HCEC 1CT (cell line): ENCODE measurements around the gene TLR3.
"Not testable (repeated sequence)": the region's sequence is repeated elsewhere in the genome, so short reads cannot be mapped to it uniquely, and the experiment has no call there.

Experiments used
- DNase-seq: peaks from one replicate; pipeline ENCODE4 v3.0.0-alpha.2; 2017

The TLR3 gene

GRCh38 chr4:186050135-186050534, 18.8 kb upstream of the TLR3 start:
- DNase-seq, result not testable (repeated sequence)

DNA sequence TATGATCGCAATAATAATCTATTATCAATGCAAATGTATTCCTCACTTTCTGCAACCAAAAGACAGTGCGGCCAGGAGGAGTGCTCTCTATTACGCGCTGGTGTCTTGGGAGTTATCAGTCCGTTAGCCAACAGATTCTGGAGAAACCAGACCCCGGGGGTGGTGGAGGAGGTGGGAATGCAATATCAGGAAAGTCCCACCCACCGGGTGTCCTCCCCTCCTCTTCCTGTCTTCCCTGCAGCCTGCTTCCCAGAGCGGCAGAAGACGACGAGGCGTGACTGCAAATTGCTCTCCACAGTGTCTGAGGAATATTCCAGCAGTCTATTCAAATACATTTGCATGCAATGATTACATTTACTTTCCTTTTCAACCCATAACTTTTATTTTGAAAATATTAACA, 17.9 kb upstream of the TLR3 start:
- no peak for DNase-seq

GRCh38 chr4:186058253-186058979, 10.5 kb upstream of the TLR3 start:
- no peak for DNase-seq

DNA sequence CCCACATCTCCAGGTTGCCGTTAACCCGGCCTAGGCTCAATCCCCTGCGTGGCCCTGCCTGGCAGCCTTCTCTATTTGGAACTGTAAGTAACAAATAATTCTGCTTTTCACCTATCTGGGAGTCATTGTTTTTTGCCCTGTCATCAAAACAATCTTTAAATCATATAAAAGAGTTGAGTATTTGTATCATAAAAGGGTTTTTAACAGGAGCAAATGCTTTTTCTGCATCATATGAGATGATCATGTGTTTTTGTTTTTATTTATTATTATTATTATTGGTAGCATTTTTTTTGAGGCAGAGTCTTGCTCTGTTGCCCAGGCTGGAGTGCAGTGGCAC, 10.0 kb upstream of the TLR3 start:
- no peak for DNase-seq

DNA sequence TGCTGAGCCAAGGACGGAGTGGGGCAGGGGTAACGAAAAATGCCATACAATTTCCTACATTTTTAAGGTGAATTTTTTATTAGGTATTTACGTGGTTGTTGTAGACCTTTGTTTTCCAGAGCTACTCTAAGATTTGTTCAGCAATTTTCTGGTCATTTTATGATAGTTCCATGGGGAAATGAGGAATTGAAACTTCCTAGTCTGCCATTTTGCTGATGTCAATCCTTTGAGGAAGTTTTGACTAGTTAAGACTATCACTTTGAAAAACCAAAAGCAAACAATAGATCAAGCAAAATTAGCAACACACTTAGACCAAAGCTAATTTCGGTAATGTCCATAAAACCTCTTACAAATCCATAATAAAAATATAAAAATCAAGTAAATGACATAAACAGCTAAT, 7.0 kb upstream of the TLR3 start:
- no peak for DNase-seq

DNA sequence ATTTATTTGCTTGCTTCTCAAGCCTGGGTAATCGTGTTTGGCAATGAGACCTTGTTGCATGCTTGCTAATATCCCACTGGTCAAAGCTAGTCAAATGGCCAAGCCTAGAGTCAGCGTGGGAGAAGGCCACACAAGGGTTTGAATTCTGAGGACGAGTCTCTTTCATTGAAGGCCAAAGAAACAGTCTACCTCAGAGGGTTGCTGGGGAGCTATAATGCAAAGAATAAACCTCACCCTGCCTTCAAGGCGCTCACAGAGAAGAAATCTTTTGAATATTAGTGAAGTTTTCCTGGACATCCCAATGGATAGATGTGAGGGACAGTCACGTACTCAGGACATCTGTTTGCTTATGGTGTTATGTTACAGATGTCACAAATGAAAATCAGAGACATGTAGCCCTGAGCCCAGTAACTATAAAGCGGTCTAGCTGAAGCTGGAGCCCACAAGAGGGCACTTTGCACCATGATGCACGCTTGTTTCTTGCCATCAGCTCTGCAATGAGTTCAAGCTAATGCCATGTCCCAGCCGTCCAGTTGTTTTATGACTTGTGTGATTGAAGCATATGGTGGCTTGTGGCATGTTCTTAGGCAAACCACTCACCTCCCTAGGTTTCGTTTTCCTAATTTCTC, 1.1 kb upstream of the TLR3 start:
- peak; percentile 34 for DNase-seq

GRCh38 chr4:186069729-186070128, 773 bp downstream of the TLR3 start:
- DNase-seq, result no peak

GRCh38 chr4:186072516-186072915, 3.6 kb downstream of the TLR3 start:
- no peak for DNase-seq

DNA sequence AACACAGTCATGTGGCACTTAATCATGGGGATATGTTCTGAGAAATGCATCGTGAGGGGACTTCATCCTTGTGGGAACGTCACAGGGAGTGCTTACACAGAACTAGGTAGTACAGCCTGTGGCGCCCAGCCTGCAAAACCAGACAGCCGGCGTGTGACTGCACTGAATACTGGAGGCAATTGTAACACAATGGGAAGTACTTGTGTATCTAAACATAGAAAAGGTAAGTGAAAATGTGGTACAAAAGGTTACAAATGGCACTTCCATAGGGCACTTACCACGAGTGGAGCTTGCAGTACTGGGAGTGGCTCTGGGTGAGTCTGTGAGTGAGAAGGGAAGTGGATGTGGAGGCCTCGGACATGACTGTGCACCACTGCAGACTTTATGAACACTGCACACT, 5.2 kb downstream of the TLR3 start:
- no peak for DNase-seq

DNA sequence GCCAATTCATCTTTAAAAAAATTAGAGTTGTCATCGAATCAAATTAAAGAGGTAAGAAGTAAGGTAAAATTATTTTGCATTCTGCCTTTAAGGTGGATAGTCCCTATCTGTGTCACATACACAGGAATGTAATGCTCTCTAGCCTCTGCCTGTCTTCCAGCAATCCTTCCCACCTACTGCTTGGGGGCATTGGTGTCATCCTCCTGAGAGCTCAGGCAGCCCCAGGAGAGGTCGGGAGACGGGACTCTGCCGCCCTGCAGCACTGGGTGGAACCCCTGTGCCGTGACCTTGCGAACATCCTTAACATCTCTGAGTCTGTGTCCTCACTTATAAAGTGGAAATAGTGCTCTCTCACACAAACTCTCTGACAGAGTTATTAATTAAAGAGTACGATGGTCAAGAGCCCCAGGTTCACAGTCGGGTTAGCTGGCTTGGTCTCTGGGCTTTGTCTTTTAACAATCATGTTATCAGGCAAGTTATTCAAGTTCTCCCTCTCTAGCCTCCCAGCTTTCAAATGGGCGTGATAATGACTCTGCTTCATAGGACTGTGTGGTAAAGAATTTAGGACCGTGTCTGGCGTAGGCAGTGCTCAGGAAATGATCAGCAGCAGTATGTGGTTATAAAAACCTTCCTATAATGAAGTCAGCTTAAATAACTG, 10.2 kb downstream of the TLR3 start:
- DNase-seq, result no peak

DNA sequence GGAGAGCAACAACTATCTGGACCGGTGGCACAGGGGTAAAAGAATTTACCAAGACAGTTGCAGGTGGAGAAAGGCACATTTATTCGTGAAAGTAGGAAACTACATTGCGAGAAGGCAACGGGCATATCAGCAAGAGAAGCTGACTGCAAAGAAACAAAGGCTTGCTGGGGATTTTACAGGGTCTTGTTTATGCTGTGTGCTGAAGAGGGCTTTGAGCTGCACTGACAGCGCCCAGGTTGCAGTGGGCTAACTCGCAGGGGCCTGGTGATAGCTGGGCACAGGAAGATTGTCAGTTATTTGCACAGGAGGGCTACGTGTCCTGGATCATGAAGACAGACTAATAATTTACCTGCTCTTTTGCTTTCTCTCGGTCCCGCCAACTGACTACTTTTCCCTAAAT, 10.7 kb downstream of the TLR3 start:
- DNase-seq, result no peak

GRCh38 chr4:186081202-186081807, 12.3 kb downstream of the TLR3 start:
- no peak for DNase-seq

DNA sequence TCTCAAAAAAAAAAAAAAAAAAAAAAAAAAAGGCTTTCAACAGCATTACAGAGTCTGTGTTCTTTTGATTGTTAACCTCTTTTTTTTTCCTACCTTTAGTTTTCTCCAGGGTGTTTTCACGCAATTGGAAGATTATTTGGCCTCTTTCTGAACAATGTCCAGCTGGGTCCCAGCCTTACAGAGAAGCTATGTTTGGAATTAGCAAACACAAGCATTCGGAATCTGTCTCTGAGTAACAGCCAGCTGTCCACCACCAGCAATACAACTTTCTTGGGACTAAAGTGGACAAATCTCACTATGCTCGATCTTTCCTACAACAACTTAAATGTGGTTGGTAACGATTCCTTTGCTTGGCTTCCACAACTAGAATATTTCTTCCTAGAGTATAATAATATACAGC, 13.3 kb downstream of the TLR3 start:
- no peak for DNase-seq

DNA sequence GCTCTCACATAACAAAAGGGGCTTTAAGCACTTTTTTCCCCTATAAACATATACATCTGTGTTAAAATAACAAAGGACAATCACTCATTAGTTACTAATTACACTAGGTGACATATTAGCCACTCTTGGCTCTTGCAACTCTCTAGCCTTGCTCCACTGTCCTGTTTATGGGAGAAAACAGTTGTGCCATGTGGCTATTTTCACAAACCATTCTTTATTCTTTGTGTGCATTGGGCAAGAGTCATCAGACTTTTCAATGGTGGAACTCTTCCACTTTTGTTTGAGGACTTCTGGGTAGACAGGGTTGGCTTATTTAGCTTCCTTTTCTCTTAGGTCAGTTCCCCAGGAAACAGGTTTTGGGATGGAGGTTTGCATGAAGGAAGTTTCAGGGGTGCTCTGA, 19.6 kb downstream of the TLR3 start:
- no peak for DNase-seq

DNA sequence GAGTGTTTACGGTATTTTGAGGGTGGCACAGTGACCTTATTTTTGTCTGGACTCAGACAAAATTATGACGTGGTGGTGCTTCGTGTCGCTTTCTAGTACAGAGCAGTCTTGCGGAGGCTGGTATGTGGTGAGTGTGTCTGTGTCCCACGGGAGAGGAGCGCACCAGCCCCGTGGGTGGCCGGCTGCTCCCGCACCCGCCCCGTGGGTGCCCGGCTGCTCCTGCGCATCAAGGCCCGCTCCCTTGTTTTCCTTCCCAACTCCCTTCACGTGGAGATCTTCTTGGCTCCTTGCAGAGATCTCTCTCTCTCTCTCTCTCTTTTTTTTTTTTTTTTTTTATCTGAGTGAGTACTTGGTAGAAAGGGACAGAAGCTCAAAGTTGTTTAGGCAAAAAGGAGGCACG, 23.3 kb downstream of the TLR3 start:
- no peak for DNase-seq

- no peak for DNase-seq
These were observed 26.4 kb downstream of the TLR3 start for GRCh38 chr4:186095406-186095805.

- DNase-seq, result no peak
These were observed 27.8 kb downstream of the TLR3 start for GRCh38 chr4:186096681-186097165.

DNA sequence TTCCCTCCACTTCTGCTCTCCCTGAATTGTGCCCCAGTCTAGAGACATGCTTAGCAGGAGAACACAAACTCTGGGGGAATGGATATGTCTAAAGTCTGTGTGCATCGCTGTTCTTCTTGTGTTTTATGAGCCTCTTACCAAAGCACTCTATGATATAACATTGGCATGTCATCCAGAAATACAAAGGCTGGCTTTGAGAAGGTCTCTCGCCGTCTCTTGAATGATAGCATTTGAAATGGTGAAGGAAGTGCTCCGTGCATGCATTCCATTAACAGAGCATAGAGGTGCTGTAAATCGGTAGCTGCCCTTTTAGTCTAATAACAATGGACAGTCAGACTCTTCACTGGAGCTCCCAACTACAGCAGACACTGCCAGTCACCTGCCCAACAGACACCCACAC, 28.4 kb downstream of the TLR3 start:
- DNase-seq, result no peak

GRCh38 chr4:186102931-186103330, 34.0 kb downstream of the TLR3 start:
- DNase-seq, result no peak

DNA sequence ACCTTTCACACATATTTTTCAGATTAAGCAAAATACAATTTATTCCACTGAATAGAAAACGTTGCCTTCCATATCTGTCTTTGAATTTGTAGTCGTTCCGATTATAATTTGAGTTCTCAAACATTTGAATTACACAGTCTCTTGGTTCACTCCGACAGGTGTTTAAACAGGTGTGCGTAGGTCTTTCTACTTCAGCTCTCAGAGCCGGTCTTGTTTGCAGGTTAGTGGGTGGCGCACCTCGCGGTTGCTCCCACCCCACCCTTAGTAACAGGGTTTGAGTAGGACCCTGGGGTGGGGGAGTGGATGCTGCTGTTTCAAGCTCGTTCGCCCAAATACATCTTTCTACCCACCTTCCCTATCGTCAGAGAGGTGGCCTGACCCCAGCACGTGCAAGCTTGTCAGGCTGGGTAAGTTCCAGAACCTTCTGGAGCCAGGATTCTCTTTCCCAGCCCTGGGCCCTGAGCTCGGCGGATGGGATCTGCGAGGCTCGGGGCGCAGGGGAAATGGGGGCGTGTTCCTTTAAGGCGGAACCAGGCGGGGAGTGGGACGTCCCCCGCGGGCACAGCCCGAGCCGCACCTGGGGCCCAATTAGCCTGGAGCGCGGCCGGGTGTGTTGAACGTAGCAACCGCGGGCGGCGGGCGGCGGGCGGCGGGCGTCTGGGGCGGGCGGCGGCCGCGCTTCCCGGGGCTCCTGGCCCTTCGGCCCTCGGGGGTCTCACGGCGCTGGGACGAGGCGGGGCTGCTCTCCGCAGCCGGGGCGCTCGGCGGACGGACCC, 35.3 kb downstream of the TLR3 start, which contains the start of gene FAM149A:
TSS of gene FAM149A (plus strand) at position 591 of the 776 bp plus-strand sequence.
- DNase-seq, result no peak

GRCh38 chr4:186104890-186105646, 36.1 kb downstream of the TLR3 start:
- no peak for DNase-seq

- DNase-seq, result no peak
These were observed 36.8 kb downstream of the TLR3 start for GRCh38 chr4:186105647-186106321.
